ENCODE results near the gene GCFC2.

GCFC2 gene

GRCh38 chr2:75709297-75709696 is 1.4 kb downstream of the GCFC2 start:
- CTCF ChIA-PET: interaction anchor here (0.6 to 1.9 kb wide), 7 partner anchors 17 to 441 kb away, joined by 3 to 5 read pairs (median 3); partner anchors contain the start of gene MRPL19
- no peak overlapping the region for H3K27ac ChIP-seq (ENCODE audit: insufficient read depth in 1 of 2, low read depth in 1 of 2, low read length in 2 of 2, poor library complexity in 1 of 2, severe bottlenecking in 2 of 2)
- peak in 2 of 3 donors; percentile 5 to 8 for DNase-seq
- peaks cover 0 to 28% (median 10%) of the 10 kb centered on the region in 4 experiments for H3K4me1 ChIP-seq (ENCODE audit: control extremely low read depth in 1 of 4, control insufficient read depth in 4 of 4, insufficient read depth in 4 of 4, low read length in 3 of 4)
- H3K27me3 ChIP-seq (replicated peaks in 2 of 5; ENCODE audit: control insufficient read depth in 4 of 5, insufficient read depth in 5 of 5, low read length in 4 of 5): no peaks in the 10 kb centered on the region
- H3K36me3 ChIP-seq (ENCODE audit: control insufficient read depth in 4 of 4, insufficient read depth in 4 of 4, low read length in 3 of 4): peaks cover 0 to 10% (median 6%) of the 10 kb centered on the region in 4 experiments
- H3K9me3 ChIP-seq (ENCODE audit: control extremely low read depth in 1 of 5, control insufficient read depth in 4 of 5, insufficient read depth in 2 of 5, low read depth in 1 of 5, low read length in 4 of 5): no peaks in the 10 kb centered on the region
- no CpG with 5 or more reads among the region's 3 CpGs for WGBS (ENCODE audit: insufficient coverage)
- POLR2A ChIA-PET: no interaction called here
- peak overlapping the region in 4 of 7 experiments; percentile 6 to 80 (median 57) for H3K4me3 ChIP-seq (ENCODE audit: control insufficient read depth in 1 of 7, extremely low read depth in 1 of 7, insufficient read depth in 4 of 7, low read depth in 2 of 7, low read length in 6 of 7)

DNA sequence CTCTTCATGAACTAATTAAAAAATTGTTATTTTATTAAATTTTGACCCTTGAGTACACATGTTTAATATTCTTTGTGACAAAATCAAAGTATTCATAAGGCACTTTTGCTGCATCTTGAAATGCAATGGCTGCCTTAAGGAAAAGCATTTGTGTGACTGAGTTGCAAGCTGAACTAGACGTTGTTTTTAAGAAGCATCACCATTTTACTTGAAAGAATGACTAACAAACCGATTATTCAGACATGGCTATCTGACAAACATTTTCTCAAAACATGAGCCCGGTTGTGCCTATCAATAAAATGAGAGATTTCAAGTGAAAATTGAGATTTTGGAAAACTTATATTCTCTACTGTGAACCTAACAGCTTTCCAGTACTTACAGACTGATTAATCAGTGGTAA is 2.8 kb downstream of the GCFC2 start:
- H3K9me3 ChIP-seq (ENCODE audit: control extremely low read depth in 1 of 5, control insufficient read depth in 4 of 5, insufficient read depth in 2 of 5, low read depth in 1 of 5, low read length in 4 of 5): no peaks in the 10 kb centered on the region
- H3K27me3 ChIP-seq (replicated peaks in 2 of 5; ENCODE audit: control insufficient read depth in 4 of 5, insufficient read depth in 5 of 5, low read length in 4 of 5): no peaks in the 10 kb centered on the region
- H3K36me3 ChIP-seq (ENCODE audit: control insufficient read depth in 4 of 4, insufficient read depth in 4 of 4, low read length in 3 of 4): peaks cover 0 to 15% (median 7%) of the 10 kb centered on the region in 4 experiments
- POLR2A ChIA-PET: no interaction called here
- no CpG with 5 or more reads among the region's 3 CpGs for WGBS (ENCODE audit: insufficient coverage)
- DNase-seq: no peak
- CTCF ChIA-PET: interaction anchor here (1.7 kb wide), 1 partner anchor 32 kb away, joined by 5 read pairs; no protein-coding TSS in a partner anchor
- no peak overlapping the region for H3K4me3 ChIP-seq (ENCODE audit: control insufficient read depth in 1 of 7, extremely low read depth in 1 of 7, insufficient read depth in 4 of 7, low read depth in 2 of 7, low read length in 6 of 7)
- no peak overlapping the region for H3K27ac ChIP-seq (ENCODE audit: insufficient read depth in 1 of 2, low read depth in 1 of 2, low read length in 2 of 2, poor library complexity in 1 of 2, severe bottlenecking in 2 of 2)
- peaks cover 0 to 28% (median 10%) of the 10 kb centered on the region in 4 experiments for H3K4me1 ChIP-seq (ENCODE audit: control extremely low read depth in 1 of 4, control insufficient read depth in 4 of 4, insufficient read depth in 4 of 4, low read length in 3 of 4)

GRCh38 chr2:75705921-75706320 is 4.8 kb downstream of the GCFC2 start:
- CTCF ChIA-PET: interaction anchor here (1.4 kb wide), 2 partner anchors 60 to 64 kb away, joined by 3 to 4 read pairs; partner anchors contain the start of gene MRPL19
- H3K36me3 ChIP-seq (ENCODE audit: control insufficient read depth in 4 of 4, insufficient read depth in 4 of 4, low read length in 3 of 4): peaks cover 0 to 21% (median 12%) of the 10 kb centered on the region in 4 experiments
- H3K4me3 ChIP-seq (ENCODE audit: control insufficient read depth in 1 of 7, extremely low read depth in 1 of 7, insufficient read depth in 4 of 7, low read depth in 2 of 7, low read length in 6 of 7): no peak overlapping the region
- no peaks in the 10 kb centered on the region for H3K27me3 ChIP-seq (replicated peaks in 2 of 5; ENCODE audit: control insufficient read depth in 4 of 5, insufficient read depth in 5 of 5, low read length in 4 of 5)
- peaks cover 0 to 25% (median 10%) of the 10 kb centered on the region in 4 experiments for H3K4me1 ChIP-seq (ENCODE audit: control extremely low read depth in 1 of 4, control insufficient read depth in 4 of 4, insufficient read depth in 4 of 4, low read length in 3 of 4)
- peak in 2 of 3 donors; percentile 8 to 10 for DNase-seq
- H3K9me3 ChIP-seq (ENCODE audit: control extremely low read depth in 1 of 5, control insufficient read depth in 4 of 5, insufficient read depth in 2 of 5, low read depth in 1 of 5, low read length in 4 of 5): no peaks in the 10 kb centered on the region
- no peak overlapping the region for H3K27ac ChIP-seq (ENCODE audit: insufficient read depth in 1 of 2, low read depth in 1 of 2, low read length in 2 of 2, poor library complexity in 1 of 2, severe bottlenecking in 2 of 2)
- 0% methylated on average over 1 of the region's 1 CpG for WGBS (ENCODE audit: insufficient coverage)
- POLR2A ChIA-PET: no interaction called here

DNA sequence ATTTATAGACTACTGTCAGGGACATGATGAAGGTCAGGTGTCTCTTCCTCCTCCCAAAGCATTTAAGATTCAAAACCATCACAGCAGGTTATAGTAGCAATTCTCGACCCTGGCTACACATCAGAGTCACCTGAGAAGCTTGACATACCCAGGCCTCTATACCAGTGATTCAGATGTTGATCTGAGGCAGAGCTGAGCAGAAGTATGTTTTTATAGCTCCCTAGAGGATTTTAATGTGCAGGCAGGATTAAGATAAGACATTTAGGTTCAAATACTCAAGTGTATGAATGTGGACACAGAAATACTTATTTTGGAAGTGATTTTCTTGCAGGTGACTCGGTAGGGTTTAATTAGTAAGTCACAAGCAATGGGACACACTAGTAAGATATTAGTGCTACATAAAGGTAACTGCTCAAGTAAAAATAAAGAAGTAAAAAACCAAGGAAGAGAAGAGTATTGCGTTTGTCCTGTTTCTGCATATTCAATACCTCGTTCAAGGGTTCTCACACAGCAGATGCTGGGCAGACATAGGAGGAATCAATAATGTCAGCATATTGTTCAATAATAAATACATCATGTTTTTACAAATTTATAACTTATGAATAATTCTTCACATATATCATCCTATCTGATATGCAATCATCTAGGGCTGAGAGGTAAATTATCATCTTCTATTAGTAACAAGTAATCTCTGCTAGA is 7.0 kb downstream of the GCFC2 start:
- H3K36me3 ChIP-seq (ENCODE audit: control insufficient read depth in 4 of 4, insufficient read depth in 4 of 4, low read length in 3 of 4): peaks cover 4 to 32% (median 25%) of the 10 kb centered on the region in 4 experiments
- CTCF ChIA-PET: interaction anchor here (0.9 kb wide), 1 partner anchor 27 kb away, joined by 3 read pairs; no protein-coding TSS in a partner anchor

DNA sequence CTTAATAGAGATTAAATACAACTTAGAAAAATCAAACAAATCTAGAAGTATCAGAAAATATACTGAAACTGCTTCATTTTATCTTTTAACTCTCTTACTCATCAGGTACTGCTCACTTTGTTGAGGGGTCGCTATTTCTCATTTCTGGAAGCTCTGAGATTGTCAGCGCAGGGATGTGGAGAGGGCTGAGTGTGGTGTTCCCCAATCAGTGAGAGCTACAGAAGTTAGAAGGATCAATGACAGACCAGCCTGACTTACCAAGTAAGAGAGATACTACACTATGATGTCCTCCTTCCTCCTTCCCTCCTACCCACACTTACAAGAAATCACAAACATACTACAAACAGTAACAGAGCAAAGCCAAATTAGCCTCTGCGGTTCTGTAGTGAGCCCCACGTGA is 8.1 kb downstream of the GCFC2 start:
- H3K4me1 ChIP-seq (ENCODE audit: control extremely low read depth in 1 of 4, control insufficient read depth in 4 of 4, insufficient read depth in 4 of 4, low read length in 3 of 4): peaks cover 0 to 5% (median 0%) of the 10 kb centered on the region in 4 experiments
- POLR2A ChIA-PET: no interaction called here
- peaks cover 0 to 5% (median 0%) of the 10 kb centered on the region in 5 experiments for H3K9me3 ChIP-seq (ENCODE audit: control extremely low read depth in 1 of 5, control insufficient read depth in 4 of 5, insufficient read depth in 2 of 5, low read depth in 1 of 5, low read length in 4 of 5)
- 100% methylated on average over 2 of the region's 4 CpGs for WGBS (ENCODE audit: insufficient coverage)
- no peaks in the 10 kb centered on the region for H3K27me3 ChIP-seq (replicated peaks in 2 of 5; ENCODE audit: control insufficient read depth in 4 of 5, insufficient read depth in 5 of 5, low read length in 4 of 5)
- CTCF ChIA-PET: no interaction called here
- peaks cover 10 to 43% (median 28%) of the 10 kb centered on the region in 4 experiments for H3K36me3 ChIP-seq (ENCODE audit: control insufficient read depth in 4 of 4, insufficient read depth in 4 of 4, low read length in 3 of 4)
- no peak overlapping the region for H3K4me3 ChIP-seq (ENCODE audit: control insufficient read depth in 1 of 7, extremely low read depth in 1 of 7, insufficient read depth in 4 of 7, low read depth in 2 of 7, low read length in 6 of 7)
- DNase-seq: no peak
- no peak overlapping the region for H3K27ac ChIP-seq (ENCODE audit: insufficient read depth in 1 of 2, low read depth in 1 of 2, low read length in 2 of 2, poor library complexity in 1 of 2, severe bottlenecking in 2 of 2)

More for the DNA sequence above, 7.0 kb downstream of the GCFC2 start:
- Histone ChIP-seq H3K27me3 (replicated peaks in 2 of 5; ENCODE audit: control insufficient read depth in 4 of 5, insufficient read depth in 5 of 5, low read length in 4 of 5) (no peaks in the 10 kb centered on the region), H3K9me3 (ENCODE audit: control extremely low read depth in 1 of 5, control insufficient read depth in 4 of 5, insufficient read depth in 2 of 5, low read depth in 1 of 5, low read length in 4 of 5) (no peaks in the 10 kb centered on the region), H3K4me3 (ENCODE audit: control insufficient read depth in 1 of 7, extremely low read depth in 1 of 7, insufficient read depth in 4 of 7, low read depth in 2 of 7, low read length in 6 of 7) (no peak overlapping the region), H3K27ac (ENCODE audit: insufficient read depth in 1 of 2, low read depth in 1 of 2, low read length in 2 of 2, poor library complexity in 1 of 2, severe bottlenecking in 2 of 2) (no peak overlapping the region), H3K4me1 (ENCODE audit: control extremely low read depth in 1 of 4, control insufficient read depth in 4 of 4, insufficient read depth in 4 of 4, low read length in 3 of 4) (peaks cover 0 to 7% (median 0%) of the 10 kb centered on the region in 4 experiments)
- no peak for DNase-seq
- WGBS (ENCODE audit: insufficient coverage): 88% methylated on average over 2 of the region's 4 CpGs
- POLR2A ChIA-PET: no interaction called here

- H3K27me3 ChIP-seq (replicated peaks in 2 of 5; ENCODE audit: control insufficient read depth in 4 of 5, insufficient read depth in 5 of 5, low read length in 4 of 5): no peaks in the 10 kb centered on the region
- H3K9me3 ChIP-seq (ENCODE audit: control extremely low read depth in 1 of 5, control insufficient read depth in 4 of 5, insufficient read depth in 2 of 5, low read depth in 1 of 5, low read length in 4 of 5): peaks cover 0 to 5% (median 0%) of the 10 kb centered on the region in 5 experiments
- no peak for DNase-seq
- H3K27ac ChIP-seq (ENCODE audit: insufficient read depth in 1 of 2, low read depth in 1 of 2, low read length in 2 of 2, poor library complexity in 1 of 2, severe bottlenecking in 2 of 2): no peak overlapping the region
- POLR2A ChIA-PET: no interaction called here
- peaks cover 11 to 44% (median 24%) of the 10 kb centered on the region in 4 experiments for H3K36me3 ChIP-seq (ENCODE audit: control insufficient read depth in 4 of 4, insufficient read depth in 4 of 4, low read length in 3 of 4)
- H3K4me3 ChIP-seq (ENCODE audit: control insufficient read depth in 1 of 7, extremely low read depth in 1 of 7, insufficient read depth in 4 of 7, low read depth in 2 of 7, low read length in 6 of 7): no peak overlapping the region
- H3K4me1 ChIP-seq (ENCODE audit: control extremely low read depth in 1 of 4, control insufficient read depth in 4 of 4, insufficient read depth in 4 of 4, low read length in 3 of 4): no peaks in the 10 kb centered on the region
- 100% methylated on average over 1 of the region's 2 CpGs for WGBS (ENCODE audit: insufficient coverage)
- CTCF ChIA-PET: interaction anchor here (1.0 kb wide), 1 partner anchor 11 kb away, joined by 4 read pairs; the partner anchor contains the start of gene GCFC2
Observed at GRCh38 chr2:75698918-75699317, 11.8 kb downstream of the GCFC2 start.

GRCh38 chr2:75688196-75688595 is 22.5 kb downstream of the GCFC2 start:
- H3K27ac ChIP-seq (ENCODE audit: insufficient read depth in 1 of 2, low read depth in 1 of 2, low read length in 2 of 2, poor library complexity in 1 of 2, severe bottlenecking in 2 of 2): no peak overlapping the region
- no peaks in the 10 kb centered on the region for H3K9me3 ChIP-seq (ENCODE audit: control extremely low read depth in 1 of 5, control insufficient read depth in 4 of 5, insufficient read depth in 2 of 5, low read depth in 1 of 5, low read length in 4 of 5)
- H3K4me3 ChIP-seq (ENCODE audit: control insufficient read depth in 1 of 7, extremely low read depth in 1 of 7, insufficient read depth in 4 of 7, low read depth in 2 of 7, low read length in 6 of 7): no peak overlapping the region
- WGBS (ENCODE audit: insufficient coverage): 100% methylated on average over 1 of the region's 1 CpG
- no peaks in the 10 kb centered on the region for H3K4me1 ChIP-seq (ENCODE audit: control extremely low read depth in 1 of 4, control insufficient read depth in 4 of 4, insufficient read depth in 4 of 4, low read length in 3 of 4)
- ChIA-PET POLR2A (no interaction called here), CTCF (interaction anchor here (2.4 kb wide), 1 partner anchor 47 kb away, joined by 8 read pairs; no protein-coding TSS in a partner anchor)
- no peaks in the 10 kb centered on the region for H3K27me3 ChIP-seq (replicated peaks in 2 of 5; ENCODE audit: control insufficient read depth in 4 of 5, insufficient read depth in 5 of 5, low read length in 4 of 5)
- peaks cover 9 to 49% (median 22%) of the 10 kb centered on the region in 4 experiments for H3K36me3 ChIP-seq (ENCODE audit: control insufficient read depth in 4 of 4, insufficient read depth in 4 of 4, low read length in 3 of 4)
- no peak for DNase-seq
